ENCODE measurements around the gene ZNF790.
A peak's percentile ranks its signal among the peaks of the same experiment; 100 is the strongest.
"Not testable (repeated sequence)": the region's sequence is repeated elsewhere in the genome, so short reads cannot be mapped to it uniquely, and the experiment has no call there.

The ZNF790 gene

GRCh38 chr19:36837906-36838783 is at the start of gene ZNF790:
TSS of gene ZNF790 (minus strand) at chr19:36838387. CDS start at chr19:36825619, 12,768 bp downstream.
- DNase-seq, result peak; percentile 84

GRCh38 chr19:36876993-36877938 is 39.1 kb upstream of the ZNF790 start:
- no peak for DNase-seq

- no peak for DNase-seq
Observed at GRCh38 chr19:36851898-36852297, 13.7 kb upstream of the ZNF790 start.

- peak; percentile 88 for DNase-seq
Observed at GRCh38 chr19:36850559-36851442, 12.6 kb upstream of the ZNF790 start, which contains the start of gene ZNF345. TSS of gene ZNF345 (plus strand) at chr19:36850876. CDS start at chr19:36876831, 25,955 bp downstream.

- DNase-seq, result peak; percentile 82
Observed at GRCh38 chr19:36849701-36850558, 11.7 kb upstream of the ZNF790 start.

- DNase-seq, result no peak
Observed at GRCh38 chr19:36847968-36848367, 9.8 kb upstream of the ZNF790 start.

GRCh38 chr19:36838784-36839324 is 667 bp upstream of the ZNF790 start:
- DNase-seq, result no peak

- DNase-seq, result no peak
Observed at GRCh38 chr19:36837176-36837905, 846 bp downstream of the ZNF790 start.

- DNase-seq, result no peak
Observed at GRCh38 chr19:36833430-36833829, 4.8 kb downstream of the ZNF790 start.

- no peak for DNase-seq
Observed at GRCh38 chr19:36821758-36822157, 16.4 kb downstream of the ZNF790 start.

- DNase-seq, result no peak
Observed at GRCh38 chr19:36819130-36819630, 19.0 kb downstream of the ZNF790 start.

- DNase-seq, result no peak
Observed at GRCh38 chr19:36807029-36807428, 31.2 kb downstream of the ZNF790 start.

GRCh38 chr19:36805364-36805763 is 32.8 kb downstream of the ZNF790 start:
- DNase-seq, result no peak

- no peak for DNase-seq
Observed at GRCh38 chr19:36797786-36798108, 40.4 kb downstream of the ZNF790 start.

GRCh38 chr19:36796714-36796992 is 41.5 kb downstream of the ZNF790 start:
- DNase-seq, result no peak

GRCh38 chr19:36791420-36792141 is 46.6 kb downstream of the ZNF790 start:
- not testable (repeated sequence) for DNase-seq

GRCh38 chr19:36775768-36776167 is 62.4 kb downstream of the ZNF790 start:
- no peak for DNase-seq

- DNase-seq, result no peak
Observed at GRCh38 chr19:36773223-36773579, 65.0 kb downstream of the ZNF790 start.

GRCh38 chr19:36772311-36773222 is 65.6 kb downstream of the ZNF790 start, which contains the start of gene ZNF850:
TSS of gene ZNF850 (minus strand) at chr19:36772807. CDS start at chr19:36762606, 10,201 bp downstream.
- DNase-seq, result peak; percentile 95
